ENCODE data around the gene PLPPR5.

PLPPR5 gene

GRCh38 chr1:99004861-99005442 lies at the start of gene PLPPR5:
Gene PLPPR5, minus strand, starts transcription at chr1:99004861. Its CDS starts 190 bp downstream, at chr1:99004671.
- no peaks in the 10 kb centered on the region for H3K4me1 ChIP-seq (ENCODE audit: control insufficient read depth, insufficient read depth, low read length)
- ChIA-PET POLR2A (no interaction called here), CTCF (interaction anchor here (0.7 kb wide), 1 partner anchor 162 kb away, joined by 3 read pairs; no protein-coding TSS in a partner anchor)
- H3K27ac ChIP-seq (ENCODE audit: extremely low read depth, low read depth, low read length): no peak within 1 kb of the TSS
- no peak for TF ChIP-seq ZNF37A (tag by site-specific recombination; IDR thresholded peaks at IDR 0.05)
- no peak for TF ChIP-seq ZNF16 (tag by site-specific recombination; IDR thresholded peaks at IDR 0.05; ENCODE audit: low read depth)
- TF ChIP-seq, protein P1, sequence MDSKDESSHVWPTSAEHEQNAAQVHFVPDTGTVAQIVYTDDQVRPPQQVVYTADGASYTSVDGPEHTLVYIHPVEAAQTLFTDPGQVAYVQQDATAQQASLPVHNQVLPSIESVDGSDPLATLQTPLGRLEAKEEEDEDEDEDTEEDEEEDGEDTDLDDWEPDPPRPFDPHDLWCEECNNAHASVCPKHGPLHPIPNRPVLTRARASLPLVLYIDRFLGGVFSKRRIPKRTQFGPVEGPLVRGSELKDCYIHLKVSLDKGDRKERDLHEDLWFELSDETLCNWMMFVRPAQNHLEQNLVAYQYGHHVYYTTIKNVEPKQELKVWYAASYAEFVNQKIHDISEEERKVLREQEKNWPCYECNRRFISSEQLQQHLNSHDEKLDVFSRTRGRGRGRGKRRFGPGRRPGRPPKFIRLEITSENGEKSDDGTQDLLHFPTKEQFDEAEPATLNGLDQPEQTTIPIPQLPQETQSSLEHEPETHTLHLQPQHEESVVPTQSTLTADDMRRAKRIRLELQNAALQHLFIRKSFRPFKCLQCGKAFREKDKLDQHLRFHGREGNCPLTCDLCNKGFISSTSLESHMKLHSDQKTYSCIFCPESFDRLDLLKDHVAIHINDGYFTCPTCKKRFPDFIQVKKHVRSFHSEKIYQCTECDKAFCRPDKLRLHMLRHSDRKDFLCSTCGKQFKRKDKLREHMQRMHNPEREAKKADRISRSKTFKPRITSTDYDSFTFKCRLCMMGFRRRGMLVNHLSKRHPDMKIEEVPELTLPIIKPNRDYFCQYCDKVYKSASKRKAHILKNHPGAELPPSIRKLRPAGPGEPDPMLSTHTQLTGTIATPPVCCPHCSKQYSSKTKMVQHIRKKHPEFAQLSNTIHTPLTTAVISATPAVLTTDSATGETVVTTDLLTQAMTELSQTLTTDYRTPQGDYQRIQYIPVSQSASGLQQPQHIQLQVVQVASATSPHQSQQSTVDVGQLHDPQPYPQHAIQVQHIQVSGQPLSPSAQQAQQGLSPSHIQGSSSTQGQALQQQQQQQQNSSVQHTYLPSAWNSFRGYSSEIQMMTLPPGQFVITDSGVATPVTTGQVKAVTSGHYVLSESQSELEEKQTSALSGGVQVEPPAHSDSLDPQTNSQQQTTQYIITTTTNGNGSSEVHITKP (tag by site-specific recombination; IDR thresholded peaks at IDR 0.05): no peak
- TF ChIP-seq ZIC2 (tag by site-specific recombination; IDR thresholded peaks at IDR 0.05): peak; percentile 26; the same call in 1 of the 2 replicates
- no peaks in the 10 kb centered on the region for H3K36me3 ChIP-seq (ENCODE audit: control insufficient read depth in 2 of 2, insufficient read depth in 1 of 2, low read length in 2 of 2)
- no peaks in the 10 kb centered on the region for H3K9me3 ChIP-seq (ENCODE audit: control insufficient read depth, insufficient read depth, low read depth, low read length)
- H3K4me3 ChIP-seq (ENCODE audit: low read depth, low read length): peak within 1 kb of the TSS; percentile 34

- TF ChIP-seq ZNF280C (tag by site-specific recombination; IDR thresholded peaks at IDR 0.05): no peak
- no peak for TF ChIP-seq ZNF629 (tag by site-specific recombination; IDR thresholded peaks at IDR 0.05)
- TF ChIP-seq ZNF558 (tag by site-specific recombination; IDR thresholded peaks at IDR 0.05): no peak
- TF ChIP-seq ZIC2 (tag by site-specific recombination; IDR thresholded peaks at IDR 0.05): no peak
- TF ChIP-seq ZNF148 (tag by site-specific recombination; IDR thresholded peaks at IDR 0.05; ENCODE audit: borderline replicate concordance): no peak
- no peak for TF ChIP-seq ZBTB7A (tag by site-specific recombination; IDR thresholded peaks at IDR 0.05; ENCODE audit: low read depth)
- no peak for TF ChIP-seq SCRT1 (tag by site-specific recombination; IDR thresholded peaks at IDR 0.05; ENCODE audit: borderline replicate concordance)
- TF ChIP-seq SP3 (tag by site-specific recombination; IDR thresholded peaks at IDR 0.05): no peak
- TF ChIP-seq ZNF114 (tag by site-specific recombination; IDR thresholded peaks at IDR 0.05): no peak
- CTCF ChIA-PET: interaction anchor here (0.6 kb wide), 1 partner anchor 475 kb away, joined by 3 read pairs; no protein-coding TSS in a partner anchor
- no peaks in the 10 kb centered on the region for H3K4me1 ChIP-seq (ENCODE audit: control insufficient read depth, insufficient read depth, low read length)
- no peaks in the 10 kb centered on the region for H3K9me3 ChIP-seq (ENCODE audit: control insufficient read depth, insufficient read depth, low read depth, low read length)
- H3K27ac ChIP-seq (ENCODE audit: extremely low read depth, low read depth, low read length): no peak overlapping the region
- POLR2A ChIA-PET: no interaction called here
- no peaks in the 10 kb centered on the region for H3K36me3 ChIP-seq (ENCODE audit: control insufficient read depth in 2 of 2, insufficient read depth in 1 of 2, low read length in 2 of 2)
- H3K4me3 ChIP-seq (ENCODE audit: low read depth, low read length): no peak overlapping the region
Measured at GRCh38 chr1:99051611-99052283, 47.1 kb upstream of the PLPPR5 start.

Data from HEK293 (cell line).